Measurements from ENCODE around the gene VPS36.
"Not testable (repeated sequence)": the region's sequence is repeated elsewhere in the genome, so short reads cannot be mapped to it uniquely, and the experiment has no call there.

Gene VPS36

DNA sequence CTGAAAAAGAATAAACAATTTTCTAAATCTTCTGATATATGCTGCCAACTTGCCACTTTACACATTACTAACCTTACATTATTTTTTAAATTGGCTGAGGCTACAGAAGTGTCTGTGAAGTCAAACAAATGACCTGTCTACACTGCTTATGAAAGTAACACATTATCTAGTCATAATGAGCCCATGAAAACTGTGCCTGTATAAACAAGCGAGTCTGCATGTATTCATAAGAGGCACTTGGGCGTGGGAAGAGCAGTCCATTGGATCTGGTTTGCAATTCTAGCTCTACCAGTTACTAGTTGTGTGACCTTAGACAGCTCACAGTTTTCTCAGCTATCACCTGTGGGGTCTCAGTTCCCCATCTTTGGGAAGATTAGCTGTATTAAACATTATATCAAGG, 3.1 kb downstream of the VPS36 start:
- no peak for FAIRE-seq
- TF ChIP-seq POLR2AphosphoS5 (IDR thresholded peaks at IDR 0.05; ENCODE audit: low read depth, low read length) (no peak), TAF1 (IDR thresholded peaks at IDR 0.05; ENCODE audit: low read depth, low read length) (no peak), SPI1 (IDR thresholded peaks at IDR 0.05; ENCODE audit: low read depth, low read length) (no peak), POLR2A (IDR thresholded peaks at IDR 0.05; ENCODE audit: low read depth, low read length) (no peak), POU2F2 (IDR thresholded peaks at IDR 0.05; ENCODE audit: low read depth, low read length) (no peak), PAX5 (IDR thresholded peaks at IDR 0.05; ENCODE audit: insufficient read depth, low read length, severe bottlenecking) (no peak)
- DNase-seq (ENCODE audit: insufficient read length, low spot score) = no peak

DNA sequence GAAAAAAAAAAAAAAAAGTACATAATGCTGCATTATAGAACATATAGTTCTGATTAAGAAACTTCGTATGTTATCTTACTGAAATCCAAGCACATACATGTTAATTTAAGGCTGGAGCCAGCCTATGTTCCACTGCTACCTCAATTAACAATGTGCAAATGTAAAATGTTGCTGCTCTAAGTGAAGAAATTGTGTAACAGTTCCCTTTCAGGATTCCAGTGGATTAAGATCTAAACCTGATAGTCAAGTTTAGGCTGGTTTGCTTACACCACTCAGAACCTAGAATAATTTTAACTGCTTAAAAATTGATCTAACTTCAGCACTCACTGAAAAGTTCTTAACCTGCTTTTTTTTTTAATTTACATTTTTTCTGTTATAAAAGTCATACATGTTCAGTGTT, 4.2 kb downstream of the VPS36 start:
- DNase-seq (ENCODE audit: insufficient read length, low spot score) (no peak), FAIRE-seq (no peak)
- TF ChIP-seq SPI1 (IDR thresholded peaks at IDR 0.05; ENCODE audit: low read depth, low read length) = no peak

DNA sequence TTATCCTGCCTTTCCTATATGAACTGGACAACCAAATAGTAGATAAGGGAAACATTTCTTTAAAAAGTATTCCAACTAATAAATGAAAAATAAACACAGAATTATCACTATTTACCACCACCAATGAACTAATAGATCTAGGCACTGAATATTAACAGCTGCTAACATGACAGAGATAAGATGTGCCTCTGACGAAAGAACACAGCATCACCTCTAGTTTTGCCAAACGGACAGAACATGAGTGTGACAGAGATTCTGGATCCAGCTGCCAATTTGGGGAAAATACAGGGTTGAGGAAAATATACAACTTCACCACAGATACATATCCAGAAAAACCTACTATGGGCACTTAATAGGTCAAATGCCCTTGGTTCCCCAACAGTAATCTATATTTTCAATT, 18.0 kb downstream of the VPS36 start:
- TF ChIP-seq POLR2A (IDR thresholded peaks at IDR 0.05; ENCODE audit: low read depth, low read length) (no peak), POU2F2 (IDR thresholded peaks at IDR 0.05; ENCODE audit: low read depth, low read length) (no peak), POLR2AphosphoS5 (IDR thresholded peaks at IDR 0.05; ENCODE audit: low read depth, low read length) (no peak), SPI1 (IDR thresholded peaks at IDR 0.05; ENCODE audit: low read depth, low read length) (no peak), PAX5 (IDR thresholded peaks at IDR 0.05; ENCODE audit: insufficient read depth, low read length, severe bottlenecking) (no peak), TAF1 (IDR thresholded peaks at IDR 0.05; ENCODE audit: low read depth, low read length) (no peak)
- no peak for FAIRE-seq
- no peak for DNase-seq (ENCODE audit: insufficient read length, low spot score)

DNA sequence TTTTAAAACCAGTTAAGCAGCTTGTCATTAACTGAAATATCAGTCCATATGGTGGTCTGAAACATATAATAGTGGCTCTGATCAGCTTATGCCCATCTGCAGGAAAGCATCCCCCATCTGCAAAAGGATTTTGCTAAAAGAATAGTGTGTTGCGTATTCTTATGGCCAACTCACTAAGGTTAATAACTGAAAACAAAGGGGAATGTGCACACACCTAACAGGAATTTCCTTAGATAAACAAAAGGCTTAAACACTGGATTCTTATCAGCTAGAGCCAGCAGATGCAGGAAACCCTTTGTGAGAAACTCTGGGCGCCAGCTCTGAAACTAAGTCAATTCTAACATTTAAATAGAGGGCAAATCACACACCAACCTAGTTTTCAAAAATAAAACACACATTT, 22.1 kb downstream of the VPS36 start:
- no peak for FAIRE-seq
- TF ChIP-seq PAX5 (IDR thresholded peaks at IDR 0.05; ENCODE audit: insufficient read depth, low read length, severe bottlenecking) (no peak), POLR2AphosphoS5 (IDR thresholded peaks at IDR 0.05; ENCODE audit: low read depth, low read length) (no peak), TAF1 (IDR thresholded peaks at IDR 0.05; ENCODE audit: low read depth, low read length) (no peak), POLR2A (IDR thresholded peaks at IDR 0.05; ENCODE audit: low read depth, low read length) (no peak), POU2F2 (IDR thresholded peaks at IDR 0.05; ENCODE audit: low read depth, low read length) (no peak), SPI1 (IDR thresholded peaks at IDR 0.05; ENCODE audit: low read depth, low read length) (no peak)
- no peak for DNase-seq (ENCODE audit: insufficient read length, low spot score)

DNA sequence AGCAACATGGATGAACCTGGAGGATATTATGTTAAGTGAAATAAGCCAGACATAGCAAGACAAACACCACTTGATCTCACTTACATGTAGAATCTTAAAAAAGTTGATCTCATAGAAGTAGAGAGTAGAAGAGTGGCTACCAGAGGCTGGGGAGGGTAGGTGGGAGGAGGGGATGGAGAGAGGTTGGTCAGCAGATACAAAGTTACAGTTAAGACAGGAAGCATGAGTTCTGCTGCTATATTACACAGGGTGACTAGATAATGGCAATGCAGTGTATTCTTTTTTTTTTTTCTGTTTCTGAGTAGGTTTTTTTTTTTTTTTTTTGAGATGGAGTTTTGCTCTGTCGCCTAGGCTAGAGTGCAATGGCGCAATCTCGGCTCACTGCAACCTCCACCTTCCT, 29.2 kb downstream of the VPS36 start:
- no peak for DNase-seq (ENCODE audit: insufficient read length, low spot score)
- no peak for FAIRE-seq

DNA sequence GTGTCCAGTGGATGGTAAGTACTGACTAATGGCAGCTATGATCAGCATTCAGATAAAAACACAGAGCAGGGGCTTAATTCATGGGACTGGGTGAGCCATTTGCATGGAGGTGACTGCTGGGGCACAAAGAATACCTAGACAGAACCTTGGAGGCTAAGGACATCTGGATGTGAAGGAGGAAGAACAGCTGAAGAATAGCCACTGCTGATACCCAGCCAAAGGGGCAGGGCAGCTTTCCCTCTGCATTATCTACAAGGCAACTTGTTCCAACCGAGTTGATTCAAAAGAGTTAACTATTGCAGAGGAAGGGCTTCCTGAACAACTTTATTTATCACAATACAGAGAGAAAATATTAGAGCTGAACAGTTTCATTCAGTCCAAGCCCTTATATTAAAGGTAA, 31.4 kb downstream of the VPS36 start:
- no peak for TF ChIP-seq POU2F2 (IDR thresholded peaks at IDR 0.05; ENCODE audit: low read depth, low read length)
- TF ChIP-seq SPI1 (IDR thresholded peaks at IDR 0.05; ENCODE audit: low read depth, low read length) = no peak
- no peak for TF ChIP-seq TAF1 (IDR thresholded peaks at IDR 0.05; ENCODE audit: low read depth, low read length)
- TF ChIP-seq POLR2AphosphoS5 (IDR thresholded peaks at IDR 0.05; ENCODE audit: low read depth, low read length) = no peak
- no peak for TF ChIP-seq PAX5 (IDR thresholded peaks at IDR 0.05; ENCODE audit: insufficient read depth, low read length, severe bottlenecking)
- TF ChIP-seq POLR2A (IDR thresholded peaks at IDR 0.05; ENCODE audit: low read depth, low read length) = no peak
- no peak for DNase-seq (ENCODE audit: insufficient read length, low spot score)
- FAIRE-seq = no peak

More for the DNA sequence above, 29.2 kb downstream of the VPS36 start:
- TF ChIP-seq POU2F2 (IDR thresholded peaks at IDR 0.05; ENCODE audit: low read depth, low read length) (no peak), POLR2A (IDR thresholded peaks at IDR 0.05; ENCODE audit: low read depth, low read length) (no peak), POLR2AphosphoS5 (IDR thresholded peaks at IDR 0.05; ENCODE audit: low read depth, low read length) (no peak), SPI1 (IDR thresholded peaks at IDR 0.05; ENCODE audit: low read depth, low read length) (no peak), TAF1 (IDR thresholded peaks at IDR 0.05; ENCODE audit: low read depth, low read length) (no peak)

DNA sequence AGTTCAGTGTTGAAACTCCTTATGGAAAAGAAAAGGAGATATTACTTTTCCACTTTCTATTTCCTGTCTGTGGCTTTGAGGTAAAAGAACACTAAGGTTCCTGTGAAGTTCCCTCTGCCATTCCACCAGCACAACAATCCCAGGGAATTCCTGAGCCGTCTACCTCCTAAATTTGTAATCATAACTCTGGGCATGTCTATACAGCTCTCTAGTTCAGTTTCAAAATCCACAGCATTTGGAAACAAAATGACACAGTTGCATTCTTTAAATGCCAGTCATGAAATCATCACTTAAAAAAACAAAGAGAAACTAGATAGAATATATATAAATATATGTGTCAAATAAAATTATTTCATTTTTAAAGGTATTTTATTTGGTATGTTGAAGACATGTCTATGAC, 35.5 kb downstream of the VPS36 start:
- TF ChIP-seq POU2F2 (IDR thresholded peaks at IDR 0.05; ENCODE audit: low read depth, low read length) (no peak), POLR2A (IDR thresholded peaks at IDR 0.05; ENCODE audit: low read depth, low read length) (no peak), SPI1 (IDR thresholded peaks at IDR 0.05; ENCODE audit: low read depth, low read length) (no peak), TAF1 (IDR thresholded peaks at IDR 0.05; ENCODE audit: low read depth, low read length) (no peak), POLR2AphosphoS5 (IDR thresholded peaks at IDR 0.05; ENCODE audit: low read depth, low read length) (no peak)
- no peak for DNase-seq (ENCODE audit: insufficient read length, low spot score)
- no peak for FAIRE-seq

DNA sequence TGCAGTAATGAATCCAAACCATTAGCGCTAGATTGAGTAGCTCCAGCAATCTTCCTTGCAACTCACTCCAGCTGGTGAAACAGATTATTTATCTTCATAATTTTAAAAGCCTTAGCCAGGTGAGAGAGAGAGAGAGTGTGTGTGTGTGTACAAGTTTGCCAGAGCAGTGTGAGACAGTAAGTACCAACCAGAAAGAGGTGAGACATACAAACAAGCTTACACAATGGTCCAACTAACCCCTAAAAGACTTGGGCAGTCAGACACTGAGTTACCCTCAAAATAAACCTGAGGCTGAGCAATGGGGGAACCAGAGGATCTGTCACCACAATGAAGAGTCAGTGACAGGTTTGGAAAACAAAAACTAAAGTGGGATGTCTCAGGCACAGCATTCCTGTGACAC, 36.4 kb downstream of the VPS36 start:
- no peak for FAIRE-seq
- TF ChIP-seq POU2F2 (IDR thresholded peaks at IDR 0.05; ENCODE audit: low read depth, low read length) (no peak), POLR2A (IDR thresholded peaks at IDR 0.05; ENCODE audit: low read depth, low read length) (no peak), PAX5 (IDR thresholded peaks at IDR 0.05; ENCODE audit: insufficient read depth, low read length, severe bottlenecking) (no peak), POLR2AphosphoS5 (IDR thresholded peaks at IDR 0.05; ENCODE audit: low read depth, low read length) (no peak), TAF1 (IDR thresholded peaks at IDR 0.05; ENCODE audit: low read depth, low read length) (no peak), SPI1 (IDR thresholded peaks at IDR 0.05; ENCODE audit: low read depth, low read length) (no peak)
- DNase-seq (ENCODE audit: insufficient read length, low spot score) = no peak

DNA sequence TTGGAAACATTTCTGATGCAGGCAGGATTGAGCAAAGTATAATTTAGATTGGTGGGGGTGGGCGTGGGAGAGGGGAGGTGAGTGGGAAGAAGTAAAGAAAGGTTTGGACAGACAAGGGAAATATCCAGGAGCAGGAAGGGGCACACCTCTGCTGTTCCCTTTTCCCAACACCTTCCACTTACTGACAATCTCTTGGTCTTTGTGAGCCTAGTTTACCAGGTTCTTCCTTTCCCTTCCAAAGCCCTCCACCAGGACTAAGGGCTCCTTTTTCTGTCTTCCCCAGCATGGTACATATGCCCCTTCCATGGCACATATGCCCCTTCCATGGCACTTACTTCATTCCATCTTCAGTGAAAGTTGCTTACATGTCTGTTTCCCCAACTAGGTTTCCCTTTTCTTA, 38.3 kb downstream of the VPS36 start:
- FAIRE-seq = no peak
- TF ChIP-seq TAF1 (IDR thresholded peaks at IDR 0.05; ENCODE audit: low read depth, low read length) (no peak), PAX5 (IDR thresholded peaks at IDR 0.05; ENCODE audit: insufficient read depth, low read length, severe bottlenecking) (no peak), POLR2A (IDR thresholded peaks at IDR 0.05; ENCODE audit: low read depth, low read length) (no peak), POU2F2 (IDR thresholded peaks at IDR 0.05; ENCODE audit: low read depth, low read length) (no peak), POLR2AphosphoS5 (IDR thresholded peaks at IDR 0.05; ENCODE audit: low read depth, low read length) (no peak), SPI1 (IDR thresholded peaks at IDR 0.05; ENCODE audit: low read depth, low read length) (no peak)
- DNase-seq (ENCODE audit: insufficient read length, low spot score) = no peak

DNA sequence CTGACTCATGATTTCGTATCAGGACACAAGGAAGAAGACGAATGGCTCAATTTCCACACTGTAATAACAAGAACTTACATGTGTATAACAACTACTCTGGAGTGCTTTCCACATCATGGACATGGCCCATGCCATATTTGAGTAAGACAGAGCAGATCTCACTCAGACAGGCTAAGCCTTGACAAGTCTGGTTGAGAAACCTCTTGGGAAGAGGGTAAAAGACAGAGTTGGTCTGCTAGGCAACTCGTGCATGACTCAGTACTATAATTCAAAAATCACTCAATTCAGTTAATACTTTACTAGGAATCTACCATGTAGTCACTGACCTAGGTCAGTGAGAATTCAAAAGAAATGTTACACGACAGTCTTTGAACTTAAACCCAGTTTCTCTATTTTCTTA, 38.8 kb downstream of the VPS36 start:
- no peak for FAIRE-seq
- TF ChIP-seq PAX5 (IDR thresholded peaks at IDR 0.05; ENCODE audit: insufficient read depth, low read length, severe bottlenecking) (no peak), TAF1 (IDR thresholded peaks at IDR 0.05; ENCODE audit: low read depth, low read length) (no peak), SPI1 (IDR thresholded peaks at IDR 0.05; ENCODE audit: low read depth, low read length) (no peak), POLR2A (IDR thresholded peaks at IDR 0.05; ENCODE audit: low read depth, low read length) (no peak), POU2F2 (IDR thresholded peaks at IDR 0.05; ENCODE audit: low read depth, low read length) (no peak), POLR2AphosphoS5 (IDR thresholded peaks at IDR 0.05; ENCODE audit: low read depth, low read length) (no peak)
- DNase-seq (ENCODE audit: insufficient read length, low spot score) = no peak

DNA sequence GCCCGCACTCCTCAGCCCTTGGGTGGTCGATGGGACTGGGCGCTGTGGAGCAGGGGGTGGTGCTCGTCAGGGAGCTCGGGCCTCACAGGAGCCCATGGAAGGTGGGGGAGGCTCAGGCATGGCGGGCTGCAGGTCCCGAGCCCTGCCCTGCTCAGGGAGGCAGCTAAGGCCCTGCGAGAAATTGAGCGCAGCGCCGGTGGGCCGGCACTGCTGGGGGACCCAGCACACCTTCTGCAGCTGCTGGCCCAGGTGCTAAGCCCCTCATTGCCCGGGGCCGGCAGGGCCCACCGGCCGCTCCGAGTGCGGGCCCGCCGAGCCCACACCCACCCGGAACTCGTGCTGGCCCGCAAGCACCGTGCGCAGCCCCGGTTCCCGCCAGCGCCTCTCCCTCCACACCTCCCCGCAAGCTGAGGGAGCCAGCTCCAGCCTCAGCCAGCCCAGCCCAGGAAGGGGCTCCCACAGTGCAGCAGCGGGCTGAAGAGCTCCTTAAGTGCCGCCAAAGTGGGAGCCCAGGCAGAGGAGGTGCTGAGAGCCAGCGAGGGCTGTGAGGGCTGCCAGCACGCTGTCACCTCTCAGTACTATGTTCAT, 42.3 kb downstream of the VPS36 start:
- not testable (repeated sequence) for FAIRE-seq; DNase-seq (ENCODE audit: insufficient read length, low spot score)

DNA sequence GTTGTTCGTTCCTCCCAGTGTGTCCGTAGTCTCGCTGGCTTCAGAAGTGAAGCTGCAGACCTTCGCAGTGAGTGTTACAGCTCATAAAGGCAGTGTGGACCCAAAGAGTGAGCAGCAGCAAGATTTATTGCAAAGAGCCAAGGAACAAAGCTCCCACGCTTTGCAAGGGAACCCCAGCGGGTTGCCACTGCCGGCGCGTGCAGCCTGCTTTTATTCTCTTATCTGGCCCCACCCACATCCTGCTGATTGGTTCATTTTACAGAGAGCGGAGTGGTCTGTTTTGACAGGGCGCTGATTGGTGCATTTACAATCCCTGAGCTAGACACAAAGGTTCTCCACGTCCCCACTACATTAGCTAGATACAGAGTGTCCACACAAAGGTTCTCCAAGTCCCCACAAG, 43.0 kb downstream of the VPS36 start:
- FAIRE-seq; DNase-seq (ENCODE audit: insufficient read length, low spot score): not testable (repeated sequence)

Measured in GM12891 (cell line).